HG03460 (cell line): ENCODE measurements around the gene VOPP1.
"Not testable (repeated sequence)": the region's sequence is repeated elsewhere in the genome, so short reads cannot be mapped to it uniquely, and the experiment has no call there.

Experiments used
- ATAC-seq: cut with Tn5 transposase; IDR thresholded peaks from one replicate; pipeline ENCODE4 v1.9.1; 2021; ENCODE audit not compliant: unreplicated experiment

Gene VOPP1

GRCh38 chr7:55471594-55471993, 100.7 kb downstream of the VOPP1 start:
- not testable (repeated sequence) for ATAC-seq

DNA sequence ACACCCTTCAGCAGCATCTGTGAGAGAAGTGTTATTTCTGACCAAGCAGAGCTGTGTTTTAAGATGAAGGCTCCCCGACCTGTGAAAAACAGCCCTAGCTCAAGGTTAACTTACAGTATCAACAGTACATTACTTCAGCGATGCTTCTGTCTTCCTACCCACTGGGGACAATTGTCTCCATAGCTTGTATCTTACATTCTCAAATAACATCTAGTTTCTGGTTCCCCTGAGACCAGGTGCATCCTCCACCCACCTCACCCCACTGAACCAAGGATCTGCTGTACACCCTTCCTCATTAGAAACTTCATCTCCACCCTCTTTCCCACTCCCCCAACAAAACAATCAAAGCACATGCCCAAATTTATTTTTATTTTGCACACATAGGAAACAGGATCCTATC, 102.0 kb downstream of the VOPP1 start:
- ATAC-seq: no peak

DNA sequence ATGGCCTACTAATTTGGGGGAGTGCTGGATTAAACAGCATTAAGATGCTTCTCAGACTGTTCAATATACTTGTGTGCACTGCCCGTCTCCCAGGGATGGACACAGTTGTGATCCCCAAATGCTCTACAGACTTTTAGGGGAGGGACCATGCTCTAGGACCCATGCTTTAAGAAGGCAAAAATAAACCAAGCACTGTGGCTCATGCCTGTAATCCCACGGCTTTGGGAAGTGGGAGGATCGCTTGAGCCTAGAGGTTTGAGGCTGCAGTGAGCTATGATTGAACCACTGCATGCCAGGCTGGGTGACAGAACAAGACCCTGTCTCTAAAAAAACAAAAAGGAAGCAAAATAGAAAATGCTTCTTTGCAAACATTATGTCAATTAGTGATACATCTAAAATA, 102.6 kb downstream of the VOPP1 start:
- ATAC-seq: no peak

DNA sequence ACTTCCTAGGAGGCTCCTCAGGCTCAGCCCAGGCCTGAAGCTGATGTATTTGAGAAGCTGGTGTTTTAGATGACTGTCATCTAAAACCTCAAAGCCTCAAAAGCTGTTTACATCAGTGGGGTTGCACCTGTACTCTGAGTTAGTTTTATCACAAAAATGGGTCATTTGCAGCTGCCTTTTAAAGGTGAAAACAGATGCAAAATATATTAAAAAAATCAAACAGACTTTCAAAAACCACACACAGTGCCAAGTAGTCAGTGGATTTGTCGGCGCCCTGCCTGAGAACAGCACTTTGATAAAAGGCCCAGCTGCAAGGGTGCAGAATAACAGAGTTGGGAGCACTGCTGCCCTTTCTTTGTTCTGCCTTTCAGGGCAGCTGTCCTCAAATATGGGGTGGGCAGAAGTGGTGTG, 103.0 kb downstream of the VOPP1 start:
- ATAC-seq: no peak

GRCh38 chr7:55468495-55468894, 103.8 kb downstream of the VOPP1 start:
- ATAC-seq: no peak

DNA sequence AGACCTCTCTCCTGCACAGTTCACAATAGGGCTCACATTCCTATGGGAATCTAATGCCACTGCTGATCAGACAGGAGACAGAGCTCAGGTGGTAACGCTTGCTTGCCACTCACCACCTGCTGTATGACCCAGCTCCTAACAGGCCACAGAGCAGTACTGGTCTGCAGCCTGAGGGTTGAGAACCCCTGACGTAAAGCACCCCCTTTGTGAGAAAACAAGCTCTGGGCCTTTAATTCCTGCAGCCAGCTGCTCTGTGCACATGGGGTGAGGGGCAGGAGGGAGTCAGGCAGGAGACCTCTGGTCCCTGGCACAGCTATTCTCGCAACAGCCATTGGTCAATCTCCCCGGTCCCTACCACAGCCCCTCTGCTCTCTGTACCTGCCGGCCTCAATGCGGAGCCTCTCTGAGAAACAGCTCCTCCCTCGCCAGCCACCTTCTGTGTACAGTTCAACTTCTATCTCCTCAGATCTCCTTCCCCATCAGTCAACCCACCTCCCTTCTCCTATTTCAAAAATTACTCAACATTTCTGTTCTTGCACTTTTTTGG, 105.2 kb downstream of the VOPP1 start:
- ATAC-seq: no peak

DNA sequence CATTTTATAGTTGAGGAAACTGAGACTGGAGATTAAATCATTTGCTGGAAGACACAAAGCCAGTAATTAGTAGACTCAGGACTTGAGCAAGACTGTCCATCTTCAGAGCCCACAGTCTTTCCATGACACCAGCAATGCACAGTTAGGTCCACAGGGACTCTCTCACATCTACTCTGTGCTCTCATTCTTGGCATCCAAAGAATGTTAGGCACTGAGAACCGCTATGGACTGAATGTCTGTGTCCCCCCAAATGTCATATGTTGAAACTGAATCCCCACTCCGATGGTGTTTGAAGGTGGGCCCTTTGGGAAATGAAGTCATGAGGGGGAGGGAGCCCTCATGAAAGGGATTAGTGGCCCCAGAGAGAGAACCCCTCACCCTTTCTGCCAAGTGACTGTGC, 106.6 kb downstream of the VOPP1 start:
- no peak for ATAC-seq

DNA sequence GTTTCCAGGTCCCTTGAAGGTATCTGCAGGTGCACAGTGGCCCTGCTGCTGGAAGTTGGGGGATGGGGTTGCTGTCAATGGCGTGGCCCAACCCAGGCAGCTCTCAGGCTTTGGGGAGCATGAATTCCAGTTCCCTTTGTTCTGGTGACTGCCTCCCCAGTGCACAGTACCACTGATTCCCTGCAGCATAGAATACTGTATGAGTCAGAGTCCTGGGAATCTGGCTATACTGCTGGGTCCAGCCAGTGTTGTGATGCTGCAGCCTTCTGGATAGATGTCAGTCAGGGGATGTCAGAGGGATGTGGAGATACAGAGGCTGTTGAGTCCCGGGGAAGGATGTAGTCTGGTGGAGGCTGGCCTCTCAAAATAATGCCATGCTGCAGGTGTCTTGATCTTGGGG, 107.9 kb downstream of the VOPP1 start:
- ATAC-seq: no peak

DNA sequence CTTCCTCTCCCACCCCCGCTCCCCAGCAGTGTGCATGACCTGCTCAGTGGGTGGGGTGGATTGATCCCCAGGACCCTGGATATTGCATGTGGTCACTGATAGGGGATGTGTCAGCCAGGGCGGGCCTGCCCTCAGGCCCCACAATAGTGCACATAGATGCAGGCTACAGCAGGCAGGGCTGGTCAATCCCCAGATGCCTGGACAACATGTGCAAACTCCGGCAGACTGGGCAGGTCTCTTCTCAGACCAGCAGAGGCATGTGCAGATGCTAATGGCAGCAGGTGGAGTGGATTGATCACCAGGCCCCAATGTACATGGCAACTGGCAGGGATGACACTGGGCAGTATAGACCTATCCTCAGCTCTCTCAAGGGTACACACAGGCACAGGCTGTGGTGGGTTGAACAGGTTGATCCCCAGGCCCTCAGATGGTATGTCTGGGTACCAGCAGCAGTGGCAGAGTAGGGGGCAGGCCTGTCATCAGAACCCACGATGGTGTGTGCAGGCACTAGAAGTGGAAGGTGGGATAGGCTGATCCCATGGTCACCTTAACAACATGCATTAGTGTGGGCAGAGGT, 108.5 kb downstream of the VOPP1 start:
- ATAC-seq: no peak

DNA sequence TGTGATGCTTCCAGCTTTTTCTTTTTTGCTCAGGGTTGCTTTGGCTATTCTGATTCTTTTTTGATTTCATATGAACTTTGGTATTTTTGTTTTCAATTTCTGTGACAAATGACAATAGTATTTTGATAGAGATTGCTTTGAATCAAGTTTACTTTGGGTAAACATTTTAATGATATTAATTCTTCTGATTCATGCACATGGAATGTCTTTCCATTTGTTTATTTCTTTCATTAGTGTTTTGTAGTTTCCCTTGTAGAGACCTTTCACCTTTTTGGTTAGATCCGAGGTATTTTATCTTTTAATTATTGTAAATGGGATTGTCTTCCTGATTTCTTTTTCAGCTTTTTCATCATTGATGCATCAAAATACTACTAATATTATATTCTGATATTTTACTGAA, 114.0 kb downstream of the VOPP1 start:
- no peak for ATAC-seq

- ATAC-seq: no peak
Observed at GRCh38 chr7:55457801-55458200, 114.5 kb downstream of the VOPP1 start.

- no peak for ATAC-seq
Observed at GRCh38 chr7:55452971-55453370, 119.3 kb downstream of the VOPP1 start.

DNA sequence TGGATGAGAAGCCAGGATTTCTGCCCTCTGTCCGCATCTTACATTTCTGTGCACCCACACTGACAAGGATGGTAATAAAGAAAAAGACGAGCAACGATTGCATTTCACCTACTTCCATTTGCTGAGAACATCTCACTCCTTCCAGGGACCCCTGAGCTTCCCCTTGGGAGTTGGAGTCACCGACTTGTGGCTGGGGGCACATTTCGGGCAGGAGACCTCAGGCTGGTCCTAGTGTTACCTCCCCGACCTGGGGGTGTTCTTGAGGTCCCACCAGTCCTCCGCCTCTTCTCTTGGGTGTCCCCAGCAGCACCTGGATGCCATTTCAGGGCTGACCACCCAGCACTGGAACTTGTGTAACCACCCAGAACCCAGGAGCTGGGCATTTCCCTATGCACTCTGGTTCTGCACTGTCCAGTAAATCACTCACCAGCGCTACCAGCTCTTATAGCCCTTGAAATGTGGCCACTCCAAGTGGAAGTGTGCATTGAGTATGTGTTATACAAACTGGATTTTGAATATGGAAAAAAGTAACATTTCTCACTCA, 122.2 kb downstream of the VOPP1 start:
- ATAC-seq: no peak

- no peak for ATAC-seq
Observed at GRCh38 chr7:55449205-55449991, 122.9 kb downstream of the VOPP1 start.

GRCh38 chr7:55448526-55448925, 123.8 kb downstream of the VOPP1 start:
- ATAC-seq: no peak

- ATAC-seq: no peak
Observed at GRCh38 chr7:55444786-55445185, 127.5 kb downstream of the VOPP1 start.

GRCh38 chr7:55441774-55442522, 130.4 kb downstream of the VOPP1 start:
- ATAC-seq: no peak

- ATAC-seq: no peak
Observed at GRCh38 chr7:55441002-55441401, 131.3 kb downstream of the VOPP1 start.

DNA sequence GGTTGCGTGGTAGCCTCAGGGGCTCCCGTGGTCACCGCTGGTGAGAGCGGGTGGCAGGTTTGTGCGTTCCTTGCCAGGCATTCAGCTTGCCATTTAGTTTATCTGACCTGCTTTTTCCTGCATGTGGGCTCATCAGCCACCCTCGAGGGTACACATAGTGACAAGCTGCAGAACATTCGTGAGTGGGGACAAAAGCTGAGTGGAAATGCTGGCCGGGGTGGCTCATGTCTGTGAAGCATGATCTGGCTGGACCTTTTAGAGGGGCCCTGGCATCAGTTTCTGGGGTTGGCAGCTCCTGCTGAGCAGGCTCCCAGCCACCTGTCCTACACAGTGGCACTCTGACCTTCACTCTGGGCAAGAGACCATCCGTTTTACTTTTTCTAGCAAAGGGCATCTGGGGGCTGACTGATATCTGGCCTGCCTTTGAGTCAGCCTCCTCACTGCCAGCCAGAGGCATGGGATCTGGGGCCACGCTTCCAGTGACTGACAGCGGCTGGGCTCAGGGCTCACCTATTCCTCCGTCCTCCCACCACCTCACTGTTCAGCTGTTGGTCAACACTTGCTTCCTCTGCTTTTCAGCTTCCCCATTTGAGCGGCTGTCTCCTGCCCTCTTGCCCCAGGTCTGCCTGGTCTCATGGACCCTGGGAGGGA, 132.1 kb downstream of the VOPP1 start:
- ATAC-seq: no peak

DNA sequence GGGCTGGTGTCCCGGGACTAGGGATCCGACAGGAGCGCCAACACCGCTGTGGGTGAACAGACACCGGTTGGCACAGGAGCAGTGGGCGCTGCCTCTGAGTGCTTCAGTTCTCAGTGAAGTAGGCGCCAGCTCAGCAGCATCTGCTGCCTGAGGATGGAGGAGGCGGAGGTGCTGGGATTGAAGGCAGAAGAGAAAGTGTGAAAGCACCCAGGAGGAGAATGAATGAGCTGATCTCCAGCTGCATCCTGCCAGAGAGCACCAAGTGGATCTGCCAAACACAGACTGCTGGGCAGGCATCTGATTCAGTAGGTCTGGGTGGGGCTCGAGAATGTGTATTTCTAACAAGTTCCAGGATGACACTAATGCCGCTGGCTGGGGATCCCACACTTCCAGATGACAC, 132.7 kb downstream of the VOPP1 start:
- ATAC-seq: no peak
